ENCODE results near the gene CERS6. TPM values are rescaled to one million over a fixed set of nuclear protein-coding genes. Genes with fewer than 3 reads are reported as not detected.

CERS6 gene
- total RNA-seq, 1 experiment from 2014 or later = 30.3 TPM

- no peaks in the 10 kb centered on the region for H3K9me3 ChIP-seq (ENCODE audit: control insufficient read depth, insufficient read depth, low read depth, low read length)
- no peak overlapping the region for H3K27ac ChIP-seq (ENCODE audit: low read length)
- intact Hi-C loops (cut with micrococcal nuclease; ENCODE audit: unreplicated experiment) = no loop called here
- ChIA-PET POLR2A (no interaction called here), CTCF (no interaction called here)
- H3K4me1 ChIP-seq (ENCODE audit: control insufficient read depth, insufficient read depth, low read length) = no peaks in the 10 kb centered on the region
- ATAC-seq = no peak
- BruUV-seq (replicated peaks) = no TSS peak
- no peaks in the 10 kb centered on the region; the same call in 1 of the 2 replicates for H3K36me3 ChIP-seq (ENCODE audit: control insufficient read depth, insufficient read depth, low read length)
- TF ChIP-seq REST (IDR thresholded peaks at IDR 0.05; ENCODE audit: insufficient read depth in 1 of 2, low read depth in 2 of 2, low read length in 1 of 2) (no peak), SIN3A (IDR thresholded peaks at IDR 0.05; ENCODE audit: borderline replicate concordance, insufficient read depth, low read depth, low read length) (no peak), TCF7L2 (IDR thresholded peaks at IDR 0.05; ENCODE audit: low read depth, low read length) (no peak), POLR2AphosphoS5 (IDR thresholded peaks at IDR 0.05; ENCODE audit: low read depth, low read length) (no peak)
- TF ChIP-seq, protein P1, sequence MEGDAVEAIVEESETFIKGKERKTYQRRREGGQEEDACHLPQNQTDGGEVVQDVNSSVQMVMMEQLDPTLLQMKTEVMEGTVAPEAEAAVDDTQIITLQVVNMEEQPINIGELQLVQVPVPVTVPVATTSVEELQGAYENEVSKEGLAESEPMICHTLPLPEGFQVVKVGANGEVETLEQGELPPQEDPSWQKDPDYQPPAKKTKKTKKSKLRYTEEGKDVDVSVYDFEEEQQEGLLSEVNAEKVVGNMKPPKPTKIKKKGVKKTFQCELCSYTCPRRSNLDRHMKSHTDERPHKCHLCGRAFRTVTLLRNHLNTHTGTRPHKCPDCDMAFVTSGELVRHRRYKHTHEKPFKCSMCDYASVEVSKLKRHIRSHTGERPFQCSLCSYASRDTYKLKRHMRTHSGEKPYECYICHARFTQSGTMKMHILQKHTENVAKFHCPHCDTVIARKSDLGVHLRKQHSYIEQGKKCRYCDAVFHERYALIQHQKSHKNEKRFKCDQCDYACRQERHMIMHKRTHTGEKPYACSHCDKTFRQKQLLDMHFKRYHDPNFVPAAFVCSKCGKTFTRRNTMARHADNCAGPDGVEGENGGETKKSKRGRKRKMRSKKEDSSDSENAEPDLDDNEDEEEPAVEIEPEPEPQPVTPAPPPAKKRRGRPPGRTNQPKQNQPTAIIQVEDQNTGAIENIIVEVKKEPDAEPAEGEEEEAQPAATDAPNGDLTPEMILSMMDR (IDR thresholded peaks at IDR 0.05) = no peak
- DNase-seq (ENCODE audit: low read depth, low spot score) = no peak
- no peaks in the 10 kb centered on the region for H3K27me3 ChIP-seq (ENCODE audit: control insufficient read depth, insufficient read depth, low read length)
- H3K4me3 ChIP-seq (ENCODE audit: low read depth in 2 of 2, low read length in 2 of 2) = no peak overlapping the region
- in situ Hi-C loops (cut with HindIII; ENCODE audit: low pct_unique_long_range_greater_than_20kb, low sequenced_read_pairs) = no loop called here
Measured at GRCh38 chr2:168706806-168707205, 250.7 kb downstream of the CERS6 start.

DNA sequence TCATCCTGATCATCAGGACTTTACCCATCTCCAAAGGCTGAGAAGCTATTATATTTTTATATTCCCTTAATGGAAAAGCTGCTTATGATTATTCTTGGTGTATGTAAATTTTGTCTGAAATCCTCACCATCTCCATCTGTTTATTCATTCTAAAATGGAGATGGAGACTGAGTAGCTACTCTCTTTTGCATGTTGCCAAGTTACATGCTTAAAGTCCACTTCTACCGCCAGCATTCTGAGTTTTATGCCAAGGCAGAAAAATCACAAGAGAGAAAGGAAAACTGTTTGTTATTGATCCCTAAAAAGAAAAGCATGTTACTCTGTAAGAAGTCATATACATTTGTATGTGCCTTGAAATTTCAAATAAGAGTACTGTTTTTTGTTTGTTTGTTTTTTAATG, 252.0 kb downstream of the CERS6 start:
- TF ChIP-seq, protein P1 (IDR thresholded peaks at IDR 0.05) = no peak
- TF ChIP-seq POLR2AphosphoS5 (IDR thresholded peaks at IDR 0.05; ENCODE audit: low read depth, low read length) (no peak), SIN3A (IDR thresholded peaks at IDR 0.05; ENCODE audit: borderline replicate concordance, insufficient read depth, low read depth, low read length) (no peak), TCF7L2 (IDR thresholded peaks at IDR 0.05; ENCODE audit: low read depth, low read length) (no peak), REST (IDR thresholded peaks at IDR 0.05; ENCODE audit: insufficient read depth in 1 of 2, low read depth in 2 of 2, low read length in 1 of 2) (no peak)
- H3K4me3 ChIP-seq (ENCODE audit: low read depth in 2 of 2, low read length in 2 of 2) = no peak overlapping the region
- DNase-seq (ENCODE audit: low read depth, low spot score) (no peak), ATAC-seq (no peak)
- in situ Hi-C loops (cut with HindIII; ENCODE audit: low pct_unique_long_range_greater_than_20kb, low sequenced_read_pairs) (no loop called here), intact Hi-C loops (cut with micrococcal nuclease; ENCODE audit: unreplicated experiment) (no loop called here)
- BruUV-seq (replicated peaks) = no TSS peak
- CTCF ChIA-PET = no interaction called here
- H3K27ac ChIP-seq (ENCODE audit: low read length) = no peak overlapping the region
- no peaks in the 10 kb centered on the region; the same call in 1 of the 2 replicates for H3K36me3 ChIP-seq (ENCODE audit: control insufficient read depth, insufficient read depth, low read length)
- H3K4me1 ChIP-seq (ENCODE audit: control insufficient read depth, insufficient read depth, low read length) = no peaks in the 10 kb centered on the region
- no peaks in the 10 kb centered on the region for H3K27me3 ChIP-seq (ENCODE audit: control insufficient read depth, insufficient read depth, low read length)
- no peaks in the 10 kb centered on the region for H3K9me3 ChIP-seq (ENCODE audit: control insufficient read depth, insufficient read depth, low read depth, low read length)
- POLR2A ChIA-PET = no interaction called here
